HCT116 (cell line): ENCODE measurements around the gene POLR3GL. TPM values are rescaled to one million over a fixed set of nuclear protein-coding genes. Genes with fewer than 3 reads are reported as not detected.

Source experiments
- ATAC-seq: fragments of 200-7000 bp; cut with Tn5 transposase; 2 replicates; pipeline ENCODE4 v1.9.1; 2020; ENCODE audit warnings: mild to moderate bottlenecking, moderate library complexity
- BruUV-seq: library from RNA; stranded (reverse); fragments of 400-500 nt; replicated peaks from 2 replicates; lab custom pipeline; 2021; lab: Mats Ljungman, UMichigan
- CTCF ChIA-PET: fragments of 300-600 bp; sonication (Branson Sonifier 250); formaldehyde crosslinking; loops from one replicate; lab custom pipeline; 2021; ENCODE audit warnings: antibody characterized with exemption; lab: Charles Lee
- POLR2A ChIA-PET: fragments of 300-600, 350-600 bp; sonication (Branson Sonifier 250); formaldehyde crosslinking; loops from one replicate; lab custom pipeline; 2021; ENCODE audit warnings: antibody characterized with exemption; lab: Charles Lee
- RAD21 ChIA-PET, 2 experiments: fragments of 300-600 bp; sonication (Branson Sonifier 250); formaldehyde crosslinking; loops; one replicate each; lab custom pipeline; 2023; ENCODE audit warnings: low total read pairs in 2 of 2; ENCODE audit not compliant: uncharacterized antibody in 2 of 2, unreplicated experiment in 2 of 2, low non-redundant PET in 1 of 2; lab: Charles Lee
- DNase-seq: peaks from one replicate; pipeline ENCODE4 v3.0.0-alpha.2; 2010; ENCODE audit warnings: low read depth, low spot score
- H2AFZ ChIP-seq: fragments of 200-600 bp; shearing (Covaris generic), sonication (generic); 2 replicates; pipeline ENCODE4 v1.6.1; 2017; ENCODE audit warnings: low read depth, mixed run types, mixed read lengths, antibody characterized with exemption, low read length; ENCODE audit not compliant: poor library complexity, severe bottlenecking
- H3K27ac ChIP-seq: 2 replicates; pipeline ENCODE4 v1.5.1; 2012; ENCODE audit warnings: low read depth, low read length
- H3K27me3 ChIP-seq: fragments of 200-600 bp; sonication (generic); 2 replicates; pipeline ENCODE4 v1.6.1; 2016; ENCODE audit warnings: mixed run types, low read length, mixed read lengths; ENCODE audit not compliant: insufficient read depth
- H3K36me3 ChIP-seq, 2 experiments: fragments of 200-500 bp in 1 of 2; fragments of 200-600 bp in 1 of 2; sonication (Bioruptor generic) in 1 of 2; sonication (generic) in 1 of 2; 2 replicates each; pipeline versions ENCODE4 v1.5.1 to v1.6.1; 2014 to 2016; ENCODE audit warnings: low read length in 2 of 2, inconsistent platforms in 1 of 2, mixed read lengths in 1 of 2, mixed run types in 1 of 2; ENCODE audit not compliant: insufficient read depth in 2 of 2, control insufficient read depth in 1 of 2
- H3K4me1 ChIP-seq, 2 experiments: fragments of 200-600 bp in 1 of 2; sonication (generic) in 1 of 2; 2 replicates each; pipeline versions ENCODE4 v1.5.1 to v1.6.1; 2012 to 2017; ENCODE audit warnings: low read length in 2 of 2, inconsistent platforms in 1 of 2, mild to moderate bottlenecking in 1 of 2, mixed read lengths in 1 of 2, mixed run types in 1 of 2, moderate library complexity in 1 of 2; ENCODE audit not compliant: insufficient read depth in 2 of 2, control insufficient read depth in 1 of 2
- H3K4me2 ChIP-seq: fragments of 200-600 bp; sonication (generic); 2 replicates; pipeline ENCODE4 v1.6.1; 2017; ENCODE audit warnings: mixed run types, low read length, mixed read lengths
- H3K4me3 ChIP-seq, 2 experiments: fragments of 200-600 bp in 1 of 2; sonication (generic) in 1 of 2; replicated peaks in 1 of 2; 2 replicates each; pipeline ENCODE4 v1.5.1; 2011 to 2016; ENCODE audit warnings: low read length in 2 of 2, control low read depth in 1 of 2, low read depth in 1 of 2, mild to moderate bottlenecking in 1 of 2, mixed read lengths in 1 of 2, mixed run types in 1 of 2
- H3K79me2 ChIP-seq: fragments of 200-600 bp; sonication (generic); 2 replicates; pipeline ENCODE4 v1.6.1; 2017; ENCODE audit warnings: mild to moderate bottlenecking, mixed run types, low read length, moderate library complexity, mixed read lengths; ENCODE audit not compliant: insufficient read depth
- H3K9ac ChIP-seq: fragments of 200-600 bp; sonication (generic); 2 replicates; pipeline ENCODE4 v1.6.1; 2016; ENCODE audit warnings: low read length, mixed read lengths
- H3K9me2 ChIP-seq: fragments of 200-600 bp; sonication (generic), shearing (Covaris generic); 2 replicates; pipeline ENCODE4 v1.6.1; 2017; ENCODE audit warnings: mixed run types, mild to moderate bottlenecking, moderate library complexity; ENCODE audit not compliant: insufficient read depth
- H3K9me3 ChIP-seq, 2 experiments: fragments of 200-500 bp in 1 of 2; fragments of 200-600 bp in 1 of 2; sonication (Bioruptor generic) in 1 of 2; sonication (generic) in 1 of 2; 2 replicates each; pipeline ENCODE4 v1.6.1; 2014 to 2017; ENCODE audit warnings: low read length in 2 of 2, mixed read lengths in 2 of 2, inconsistent platforms in 1 of 2, low read depth in 1 of 2, mild to moderate bottlenecking in 1 of 2, mixed run types in 1 of 2, moderate library complexity in 1 of 2; ENCODE audit not compliant: control insufficient read depth in 1 of 2, insufficient read depth in 1 of 2
- H4K20me1 ChIP-seq: fragments of 200-600 bp; sonication (generic), shearing (Covaris generic); 2 replicates; pipeline ENCODE4 v1.6.1; 2017; ENCODE audit warnings: mixed run types, mild to moderate bottlenecking, moderate library complexity; ENCODE audit not compliant: insufficient read depth
- EGR1 ChIP-seq: IDR thresholded peaks from 2 replicates; pipeline ENCODE4 v1.6.1; 2012; ENCODE audit warnings: low read depth
- ELF1 ChIP-seq: IDR thresholded peaks from 2 replicates; pipeline ENCODE4 v1.6.1; 2012; ENCODE audit warnings: low read depth, borderline replicate concordance
- EZH2 ChIP-seq: fragments of 200-600 bp; sonication (generic); IDR thresholded peaks from 2 replicates; pipeline ENCODE4 v1.6.1; 2017; ENCODE audit warnings: antibody characterized with exemption, mixed run types
- EZH2phosphoT487 ChIP-seq: fragments of 200-600 bp; IDR thresholded peaks from 2 replicates; pipeline ENCODE4 v1.6.1; 2018; ENCODE audit warnings: antibody characterized with exemption, borderline replicate concordance
- POLR2A ChIP-seq: IDR thresholded peaks from 2 replicates; pipeline ENCODE4 v1.7.0; 2011; ENCODE audit warnings: borderline replicate concordance; ENCODE audit not compliant: insufficient read depth, insufficient read length; ENCODE audit errors: extremely low read depth
- POLR2AphosphoS5 ChIP-seq: IDR thresholded peaks from 2 replicates; pipeline ENCODE4 v1.6.1; 2011; ENCODE audit warnings: mild to moderate bottlenecking, low read depth, low read length, moderate library complexity
- RAD21 ChIP-seq: IDR thresholded peaks from 2 replicates; pipeline ENCODE4 v1.6.1; 2012; ENCODE audit warnings: low read depth, mild to moderate bottlenecking
- SIN3A ChIP-seq: IDR thresholded peaks from 2 replicates; pipeline ENCODE4 v1.6.1; 2012; ENCODE audit warnings: low read depth
- SP1 ChIP-seq: IDR thresholded peaks from 2 replicates; pipeline ENCODE4 v1.6.1; 2012; ENCODE audit warnings: low read depth
- SRF ChIP-seq: IDR thresholded peaks from 2 replicates; pipeline ENCODE4 v1.6.1; 2012; ENCODE audit warnings: low read depth
- TCF7L2 ChIP-seq: IDR thresholded peaks from 2 replicates; pipeline ENCODE4 v1.7.0; 2011; ENCODE audit warnings: borderline replicate concordance, inconsistent platforms; ENCODE audit not compliant: insufficient read depth, insufficient read length; ENCODE audit errors: extremely low read depth
- YY1 ChIP-seq: IDR thresholded peaks from 2 replicates; pipeline ENCODE4 v1.6.1; 2011; ENCODE audit warnings: low read length, low read depth, moderate library complexity, mild to moderate bottlenecking; ENCODE audit not compliant: insufficient replicate concordance; ENCODE audit errors: extremely low read depth
- ZFX ChIP-seq: fragments of 450-650 bp; IDR thresholded peaks from 2 replicates; pipeline ENCODE4 v1.6.1; 2017
- ZNF274 ChIP-seq: fragments of 200-500 bp; sonication (Bioruptor generic); IDR thresholded peaks from 2 replicates; pipeline ENCODE4 v1.6.1; 2014; ENCODE audit warnings: mild to moderate bottlenecking, low read depth, low read length, inconsistent platforms
- intact Hi-C: fragments of 100-400 bp; cut with micrococcal nuclease; formaldehyde crosslinking; loops from 2 replicates; pipeline ENCODE4 v1.10.0; 2022
- total RNA-seq: library from RNA; stranded (reverse); gene quantifications from one replicate; pipeline ENCODE4 v1.2.1, GENCODE V29; 2021; ENCODE audit not compliant: unreplicated experiment
- TF ChIP-seq, protein P1 (sequence below), 3 experiments: fragments of 200-600 bp in 1 of 3; sonication (generic) in 1 of 3; IDR thresholded peaks in 2 of 3; conservative IDR thresholded peaks in 1 of 3; 2 replicates each; pipeline ENCODE4 v1.5.1; 2012 to 2017; ENCODE audit warnings: low read depth in 2 of 3, low read length in 2 of 3, antibody characterized with exemption in 1 of 3, borderline replicate concordance in 1 of 3, control low read depth in 1 of 3, mild to moderate bottlenecking in 1 of 3, mixed read lengths in 1 of 3, mixed run types in 1 of 3, moderate library complexity in 1 of 3; ENCODE audit not compliant: insufficient read depth in 1 of 3
- TF ChIP-seq, protein P2 (sequence below): IDR thresholded peaks from 2 replicates; pipeline ENCODE4 v1.6.1; 2011; ENCODE audit warnings: mild to moderate bottlenecking, low read length, moderate library complexity; ENCODE audit not compliant: insufficient replicate concordance; ENCODE audit errors: extremely low read depth
- TF ChIP-seq, protein P3 (sequence below): IDR thresholded peaks from 2 replicates; pipeline ENCODE4 v1.6.1; 2012
- TF ChIP-seq, protein P4 (sequence below): IDR thresholded peaks from 2 replicates; pipeline ENCODE4 v1.6.1; 2012

Gene POLR3GL
- total RNA-seq, 1 experiment from 2014 or later, result 17.9 TPM

DNA sequence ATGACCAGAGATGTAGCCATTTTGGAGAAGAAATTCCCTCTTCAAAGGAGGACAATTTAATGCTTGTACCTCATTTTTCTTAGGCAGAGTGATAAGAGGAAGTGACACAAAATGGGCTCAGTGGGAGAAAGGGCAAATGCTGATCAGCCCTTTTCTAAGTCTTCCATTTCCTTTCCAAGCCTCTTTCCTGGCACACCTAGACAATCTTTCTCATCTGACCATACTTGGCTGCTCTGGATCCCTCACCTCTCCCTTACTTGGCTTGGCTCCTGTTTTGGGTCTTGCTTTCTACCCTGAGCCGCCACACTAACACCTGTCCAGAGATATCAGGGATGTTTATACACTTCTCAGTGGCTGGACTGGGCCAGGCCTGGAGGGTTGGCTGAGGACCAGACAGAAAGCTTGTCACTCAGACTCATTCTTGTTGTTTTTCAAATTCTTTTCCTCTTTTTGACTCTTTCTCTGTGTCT is 18.8 kb downstream of the POLR3GL start:
- no peak overlapping the region for H2AFZ ChIP-seq
- no peaks in the 10 kb centered on the region for H3K9me2 ChIP-seq
- H3K4me2 ChIP-seq, result no peak overlapping the region
- DNase-seq, result no peak
- TF ChIP-seq EGR1, result no peak
- TF ChIP-seq RAD21, result no peak
- TF ChIP-seq, protein P1, sequence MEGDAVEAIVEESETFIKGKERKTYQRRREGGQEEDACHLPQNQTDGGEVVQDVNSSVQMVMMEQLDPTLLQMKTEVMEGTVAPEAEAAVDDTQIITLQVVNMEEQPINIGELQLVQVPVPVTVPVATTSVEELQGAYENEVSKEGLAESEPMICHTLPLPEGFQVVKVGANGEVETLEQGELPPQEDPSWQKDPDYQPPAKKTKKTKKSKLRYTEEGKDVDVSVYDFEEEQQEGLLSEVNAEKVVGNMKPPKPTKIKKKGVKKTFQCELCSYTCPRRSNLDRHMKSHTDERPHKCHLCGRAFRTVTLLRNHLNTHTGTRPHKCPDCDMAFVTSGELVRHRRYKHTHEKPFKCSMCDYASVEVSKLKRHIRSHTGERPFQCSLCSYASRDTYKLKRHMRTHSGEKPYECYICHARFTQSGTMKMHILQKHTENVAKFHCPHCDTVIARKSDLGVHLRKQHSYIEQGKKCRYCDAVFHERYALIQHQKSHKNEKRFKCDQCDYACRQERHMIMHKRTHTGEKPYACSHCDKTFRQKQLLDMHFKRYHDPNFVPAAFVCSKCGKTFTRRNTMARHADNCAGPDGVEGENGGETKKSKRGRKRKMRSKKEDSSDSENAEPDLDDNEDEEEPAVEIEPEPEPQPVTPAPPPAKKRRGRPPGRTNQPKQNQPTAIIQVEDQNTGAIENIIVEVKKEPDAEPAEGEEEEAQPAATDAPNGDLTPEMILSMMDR (IDR thresholded peaks at IDR 0.05 in 2 of 3, conservative IDR thresholded peaks at IDR 0.05 in 1 of 3; ENCODE audit: borderline replicate concordance in 1 of 3, insufficient read depth in 1 of 3, low read depth in 2 of 3, low read length in 2 of 3), result no peak
- TF ChIP-seq EZH2, result no peak
- no peak for TF ChIP-seq ELF1
- no peak for TF ChIP-seq SIN3A
- no peak for TF ChIP-seq ZNF274
- TF ChIP-seq TCF7L2, result no peak
- TF ChIP-seq, protein P2, sequence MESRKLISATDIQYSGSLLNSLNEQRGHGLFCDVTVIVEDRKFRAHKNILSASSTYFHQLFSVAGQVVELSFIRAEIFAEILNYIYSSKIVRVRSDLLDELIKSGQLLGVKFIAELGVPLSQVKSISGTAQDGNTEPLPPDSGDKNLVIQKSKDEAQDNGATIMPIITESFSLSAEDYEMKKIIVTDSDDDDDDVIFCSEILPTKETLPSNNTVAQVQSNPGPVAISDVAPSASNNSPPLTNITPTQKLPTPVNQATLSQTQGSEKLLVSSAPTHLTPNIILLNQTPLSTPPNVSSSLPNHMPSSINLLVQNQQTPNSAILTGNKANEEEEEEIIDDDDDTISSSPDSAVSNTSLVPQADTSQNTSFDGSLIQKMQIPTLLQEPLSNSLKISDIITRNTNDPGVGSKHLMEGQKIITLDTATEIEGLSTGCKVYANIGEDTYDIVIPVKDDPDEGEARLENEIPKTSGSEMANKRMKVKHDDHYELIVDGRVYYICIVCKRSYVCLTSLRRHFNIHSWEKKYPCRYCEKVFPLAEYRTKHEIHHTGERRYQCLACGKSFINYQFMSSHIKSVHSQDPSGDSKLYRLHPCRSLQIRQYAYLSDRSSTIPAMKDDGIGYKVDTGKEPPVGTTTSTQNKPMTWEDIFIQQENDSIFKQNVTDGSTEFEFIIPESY, result no peak
- no peak for TF ChIP-seq ZFX
- TF ChIP-seq YY1, result no peak
- no peak for TF ChIP-seq SP1
- TF ChIP-seq, protein P3, sequence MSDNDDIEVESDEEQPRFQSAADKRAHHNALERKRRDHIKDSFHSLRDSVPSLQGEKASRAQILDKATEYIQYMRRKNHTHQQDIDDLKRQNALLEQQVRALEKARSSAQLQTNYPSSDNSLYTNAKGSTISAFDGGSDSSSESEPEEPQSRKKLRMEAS, result no peak
- no peak for TF ChIP-seq POLR2A
- TF ChIP-seq POLR2AphosphoS5, result no peak
- TF ChIP-seq, protein P4, sequence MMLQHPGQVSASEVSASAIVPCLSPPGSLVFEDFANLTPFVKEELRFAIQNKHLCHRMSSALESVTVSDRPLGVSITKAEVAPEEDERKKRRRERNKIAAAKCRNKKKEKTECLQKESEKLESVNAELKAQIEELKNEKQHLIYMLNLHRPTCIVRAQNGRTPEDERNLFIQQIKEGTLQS, result no peak
- no peak for TF ChIP-seq SRF
- no peak for TF ChIP-seq EZH2phosphoT487
- H3K36me3 ChIP-seq, result no peaks in the 10 kb centered on the region
- intact Hi-C loops, result no loop called here
- ChIA-PET RAD21 (no interaction called here), CTCF (no interaction called here), POLR2A (no interaction called here)
- no TSS peak for BruUV-seq
- no peak overlapping the region for H3K27ac ChIP-seq
- H3K4me1 ChIP-seq, result peaks cover 39 to 57% of the 10 kb centered on the region in 2 experiments
- H3K4me3 ChIP-seq, result no peak overlapping the region
- no peaks in the 10 kb centered on the region for H3K79me2 ChIP-seq
- H3K9me3 ChIP-seq, result no peaks in the 10 kb centered on the region
- no peaks in the 10 kb centered on the region for H3K27me3 ChIP-seq
- no peak overlapping the region for H3K9ac ChIP-seq
- no peak for ATAC-seq
- no peaks in the 10 kb centered on the region for H4K20me1 ChIP-seq
